Naive thymus-derived CD4-positive, alpha-beta T cell (primary cell): ENCODE data around the gene MARK4. TPM values are rescaled to one million over a fixed set of nuclear protein-coding genes. Genes with fewer than 3 reads are reported as not detected.

Source experiments
- ATAC-seq: fragments of 150-1000 bp; cut with Tn5 transposase; 2 replicates; pipeline ENCODE4 v1.10.0; 2021; ENCODE audit warnings: mild to moderate bottlenecking, moderate library complexity
- CTCF ChIA-PET: fragments of 350-600 bp; sonication (Branson Sonifier 250); formaldehyde crosslinking; loops from one replicate; lab custom pipeline; 2021; ENCODE audit warnings: antibody characterized with exemption; lab: Charles Lee
- POLR2A ChIA-PET: fragments of 350-600 bp; sonication (Branson Sonifier 250); formaldehyde crosslinking; loops from one replicate; lab custom pipeline; 2021; ENCODE audit warnings: antibody characterized with exemption, inconsistent platforms; lab: Charles Lee
- DNase-seq, 9 donors: peaks; one replicate each; pipeline versions ENCODE4 v3.0.0 to v3.0.0-alpha.2; 2020 to 2022; ENCODE audit warnings: mixed read lengths in 1 of 9
- H3K27ac ChIP-seq: one replicate; pipeline ENCODE4 v1.7.0; 2013; ENCODE audit warnings: mild to moderate bottlenecking, low read depth, low read length, moderate library complexity
- H3K27me3 ChIP-seq, 2 donors: one replicate each; pipeline ENCODE4 v1.7.0; 2013; ENCODE audit warnings: low read length in 2 of 2, mild to moderate bottlenecking in 2 of 2, moderate library complexity in 2 of 2; ENCODE audit not compliant: control insufficient read depth in 2 of 2, insufficient read depth in 2 of 2
- H3K36me3 ChIP-seq, 3 experiments: 1 replicate in 2 of 3; 2 replicates in 1 of 3; pipeline ENCODE4 v1.7.0; 2013; ENCODE audit warnings: low read length in 3 of 3, mild to moderate bottlenecking in 3 of 3, moderate library complexity in 1 of 3; ENCODE audit not compliant: insufficient read depth in 3 of 3, control insufficient read depth in 2 of 3
- H3K4me1 ChIP-seq, 2 donors: one replicate each; pipeline ENCODE4 v1.7.0; 2013; ENCODE audit warnings: low read length in 2 of 2, mild to moderate bottlenecking in 2 of 2, moderate library complexity in 1 of 2; ENCODE audit not compliant: control insufficient read depth in 2 of 2, insufficient read depth in 2 of 2
- H3K4me3 ChIP-seq: 2 replicates; pipeline ENCODE4 v1.7.0; 2013; ENCODE audit warnings: mild to moderate bottlenecking, low read length
- H3K9me3 ChIP-seq, 3 experiments: 1 replicate in 2 of 3; 2 replicates in 1 of 3; pipeline ENCODE4 v1.7.0; 2013; ENCODE audit warnings: low read length in 3 of 3; ENCODE audit not compliant: control insufficient read depth in 2 of 3
- H3K27ac Mint-ChIP-seq, 9 donors: one replicate each; pipeline ENCODE4 v1.8.0; 2020 to 2022; ENCODE audit warnings: mixed read lengths in 9 of 9, mild to moderate bottlenecking in 8 of 9, moderate library complexity in 5 of 9, inconsistent platforms in 2 of 9
- H3K27me3 Mint-ChIP-seq, 5 donors: one replicate each; pipeline ENCODE4 v1.8.0; 2021 to 2022; ENCODE audit warnings: mixed read lengths in 5 of 5, mild to moderate bottlenecking in 1 of 5
- H3K36me3 Mint-ChIP-seq, 5 donors: one replicate each; pipeline ENCODE4 v1.8.0; 2020 to 2022; ENCODE audit warnings: mixed read lengths in 5 of 5, mild to moderate bottlenecking in 3 of 5, inconsistent platforms in 1 of 5
- H3K4me1 Mint-ChIP-seq, 7 donors: one replicate each; pipeline ENCODE4 v1.8.0; 2020 to 2022; ENCODE audit warnings: mixed read lengths in 7 of 7, mild to moderate bottlenecking in 3 of 7, inconsistent platforms in 1 of 7
- H3K4me3 Mint-ChIP-seq, 10 donors: one replicate each; pipeline ENCODE4 v1.8.0; 2020 to 2022; ENCODE audit warnings: mild to moderate bottlenecking in 10 of 10, mixed read lengths in 10 of 10, moderate library complexity in 6 of 10, inconsistent platforms in 2 of 10
- H3K9me3 Mint-ChIP-seq, 11 donors: one replicate each; pipeline ENCODE4 v1.8.0; 2020 to 2022; ENCODE audit warnings: mixed read lengths in 11 of 11, mild to moderate bottlenecking in 4 of 11, inconsistent platforms in 1 of 11, moderate library complexity in 1 of 11
- intact Hi-C, 2 donors: fragments of 100-400 bp; cut with micrococcal nuclease; formaldehyde crosslinking; loops; one replicate each; pipeline ENCODE4 v1.15.1; 2023
- polyA plus RNA-seq, 2 donors: library from polyadenylated mRNA; unstranded; fragments of 300-500 nt; fragmentation: Illumina TruSeq; gene quantifications; one replicate each; pipeline ENCODE4 v1.2.3, GENCODE V29; 2021
- total RNA-seq, 6 experiments: library from RNA in 5 of 6; stranded (reverse) in 5 of 6; gene quantifications; 1 replicate in 5 of 6; 2 replicates in 1 of 6; pipeline ENCODE4 v1.2.3 and lab custom pipeline; 2021 to 2026

MARK4 gene
- total and polyA plus RNA-seq, 7 experiments from 2014 or later: 0.70 to 39.2 (median 22.8) TPM

DNA sequence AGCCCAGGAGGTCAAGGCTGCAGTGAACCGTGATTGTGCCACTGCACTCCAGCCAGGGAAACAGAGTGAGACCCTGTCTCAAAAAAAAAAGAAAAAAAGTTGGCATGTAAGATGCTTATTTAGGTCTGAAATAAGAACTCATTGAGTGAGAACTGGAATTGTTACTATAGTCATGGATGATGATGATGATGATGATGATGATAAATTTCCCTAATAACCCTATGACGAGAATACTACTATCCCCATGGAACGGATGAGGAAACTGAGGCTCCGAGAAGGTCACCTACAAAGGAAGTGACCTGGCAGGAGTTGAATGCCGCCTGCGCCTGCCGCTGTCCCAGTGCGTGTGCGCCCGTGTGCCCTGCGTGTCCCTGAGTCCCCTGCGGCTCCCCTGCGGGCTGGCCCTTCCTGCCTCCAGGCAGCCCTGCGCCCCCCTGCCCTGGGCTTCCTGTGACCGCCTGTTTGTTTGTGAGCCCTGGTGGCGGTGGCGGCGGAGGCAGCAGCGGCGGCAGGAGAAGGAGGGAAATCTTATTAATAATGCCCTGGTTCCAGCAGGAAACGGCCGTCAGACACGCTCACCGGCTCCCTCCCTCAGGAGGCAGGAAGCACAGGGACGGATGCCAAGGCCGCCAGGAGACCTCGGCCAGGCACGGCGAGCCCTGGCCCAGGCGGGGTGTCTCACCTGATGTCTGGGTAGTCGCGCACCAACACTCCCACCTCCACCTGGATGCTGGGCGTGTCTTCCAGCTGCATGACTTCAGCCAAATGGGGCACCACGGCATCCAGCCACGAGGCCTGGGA lies 35.5 kb upstream of the MARK4 start:
- H3K27me3 Mint-ChIP-seq: peaks cover 34 to 62% (median 50%) of the 10 kb centered on the region in 5 donors
- intact Hi-C loops: no loop called here
- H3K9me3 ChIP-seq: no peaks in the 10 kb centered on the region
- H3K4me1 Mint-ChIP-seq: peaks cover 0 to 12% (median 5%) of the 10 kb centered on the region in 7 donors
- H3K9me3 Mint-ChIP-seq: peaks cover 0 to 2% (median 0%) of the 10 kb centered on the region in 11 donors
- H3K36me3 ChIP-seq: no peaks in the 10 kb centered on the region
- ChIA-PET CTCF (interaction anchor here (0.7 kb wide), 1 partner anchor 1590 kb away, joined by 3 read pairs; no protein-coding TSS in a partner anchor), POLR2A (no interaction called here)
- H3K4me3 Mint-ChIP-seq: no peak overlapping the region
- H3K4me3 ChIP-seq: no peak overlapping the region
- H3K27me3 ChIP-seq: no peaks in the 10 kb centered on the region
- H3K36me3 Mint-ChIP-seq: no peaks in the 10 kb centered on the region
- ATAC-seq: no peak
- H3K27ac ChIP-seq: no peak overlapping the region
- no peaks in the 10 kb centered on the region for H3K4me1 ChIP-seq
- H3K27ac Mint-ChIP-seq: no peak overlapping the region
- DNase-seq: no peak

DNA sequence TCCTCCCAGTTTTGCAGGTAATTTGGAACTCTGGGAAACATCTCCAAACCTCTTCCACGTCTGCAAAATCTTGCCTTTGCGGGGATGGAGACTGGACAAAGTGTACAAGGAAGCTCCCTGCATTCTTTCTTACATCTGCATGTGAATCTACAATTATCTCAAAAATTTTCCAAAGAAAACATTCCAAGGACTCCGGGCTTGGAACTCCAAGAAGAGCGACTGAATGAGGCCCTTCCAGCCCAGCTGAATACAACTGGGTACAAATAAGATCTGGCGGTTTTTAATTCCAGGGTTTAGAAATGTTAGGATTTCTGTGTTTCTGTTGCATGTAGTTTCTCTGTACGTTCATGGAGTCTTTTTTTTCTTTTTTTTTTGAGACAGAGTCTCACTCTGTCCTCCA lies 34.4 kb upstream of the MARK4 start:
- Histone ChIP-seq H3K27me3 (no peaks in the 10 kb centered on the region), H3K27ac (no peak overlapping the region)
- H3K27me3 Mint-ChIP-seq: peaks cover 34 to 67% (median 53%) of the 10 kb centered on the region in 5 donors

DNA sequence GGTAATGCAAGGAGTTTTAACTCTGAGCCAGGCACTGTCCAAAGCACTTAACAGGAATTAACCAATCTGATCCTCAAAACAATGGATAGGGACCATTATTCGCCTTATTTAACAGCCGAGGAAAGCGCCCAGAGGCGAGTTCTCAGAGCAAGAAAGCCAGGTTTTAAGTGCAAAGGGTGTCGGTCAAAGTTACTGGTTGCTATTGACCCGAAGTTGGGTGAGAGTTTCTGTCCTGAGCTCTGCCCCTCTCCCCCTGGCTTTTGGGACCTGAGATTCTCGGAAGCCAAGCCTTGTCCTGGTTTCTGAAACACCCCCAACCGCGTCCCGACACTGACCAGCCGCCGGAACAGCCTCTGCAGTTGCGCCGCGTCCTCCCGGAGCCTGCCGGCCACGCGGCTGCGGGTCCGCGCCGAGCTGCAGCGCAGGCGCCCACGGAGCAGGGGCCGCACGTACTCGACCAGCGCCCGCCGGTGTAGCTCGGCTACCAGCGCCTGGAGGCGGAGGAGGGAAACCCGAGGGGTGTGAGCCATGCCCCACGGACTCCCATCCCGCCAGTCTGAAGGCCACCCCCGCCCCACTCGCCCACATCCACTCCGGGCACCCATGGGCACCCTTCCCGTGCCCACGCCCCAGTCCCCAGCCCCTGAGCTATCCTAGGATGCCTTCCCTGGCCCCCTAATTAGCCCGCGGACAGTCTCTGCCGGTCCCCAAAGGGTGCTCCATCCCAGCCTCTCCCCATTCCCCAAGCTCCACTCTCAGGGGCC lies 33.7 kb upstream of the MARK4 start:
- H3K9me3 Mint-ChIP-seq: peaks cover 0 to 2% (median 0%) of the 10 kb centered on the region in 11 donors
- Histone ChIP-seq H3K27ac (no peak overlapping the region), H3K27me3 (no peaks in the 10 kb centered on the region), H3K4me3 (no peak overlapping the region), H3K4me1 (no peaks in the 10 kb centered on the region), H3K9me3 (no peaks in the 10 kb centered on the region), H3K36me3 (no peaks in the 10 kb centered on the region)
- ATAC-seq (no peak), DNase-seq (no peak)
- ChIA-PET POLR2A (no interaction called here), CTCF (no interaction called here)
- H3K4me1 Mint-ChIP-seq: peaks cover 0 to 7% (median 2%) of the 10 kb centered on the region in 7 donors
- no peaks in the 10 kb centered on the region for H3K36me3 Mint-ChIP-seq
- intact Hi-C loops: no loop called here
- H3K4me3 Mint-ChIP-seq: no peak overlapping the region
- peaks cover 39 to 71% (median 53%) of the 10 kb centered on the region in 5 donors for H3K27me3 Mint-ChIP-seq
- no peak overlapping the region for H3K27ac Mint-ChIP-seq

More for the DNA sequence above, 34.4 kb upstream of the MARK4 start:
- Histone ChIP-seq H3K4me1 (no peaks in the 10 kb centered on the region), H3K9me3 (no peaks in the 10 kb centered on the region), H3K4me3 (no peak overlapping the region), H3K36me3 (no peaks in the 10 kb centered on the region)
- Mint-ChIP-seq H3K4me3 (no peak overlapping the region), H3K27ac (no peak overlapping the region), H3K36me3 (no peaks in the 10 kb centered on the region), H3K9me3 (peaks cover 0 to 2% (median 0%) of the 10 kb centered on the region in 11 donors), H3K4me1 (peaks cover 0 to 7% (median 4%) of the 10 kb centered on the region in 7 donors)
- intact Hi-C loops: no loop called here
- DNase-seq (no peak), ATAC-seq (no peak)
- ChIA-PET CTCF (no interaction called here), POLR2A (no interaction called here)

DNA sequence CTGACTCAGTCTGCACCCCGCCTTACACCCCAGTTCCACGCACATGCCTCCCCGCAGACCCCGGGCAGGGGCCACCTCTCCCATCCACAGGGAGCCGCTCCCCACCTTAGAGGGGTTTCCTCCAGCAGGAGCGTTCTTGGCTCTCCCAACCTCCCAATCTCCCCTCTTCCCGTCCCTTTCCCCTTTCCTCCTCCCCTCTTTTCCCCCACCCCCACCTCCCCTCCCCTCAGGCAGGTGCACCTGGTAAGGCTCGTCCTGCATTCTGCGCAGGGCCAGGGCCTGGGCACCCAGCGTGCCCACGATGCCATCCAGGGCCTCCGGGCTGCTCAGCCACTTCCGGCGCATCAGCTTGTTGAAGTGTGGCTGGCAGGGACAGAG lies 33.1 kb upstream of the MARK4 start:
- Mint-ChIP-seq H3K27me3 (peaks cover 42 to 74% (median 54%) of the 10 kb centered on the region in 5 donors), H3K4me1 (peaks cover 0 to 7% (median 2%) of the 10 kb centered on the region in 7 donors), H3K27ac (no peak overlapping the region), H3K4me3 (no peak overlapping the region), H3K9me3 (peaks cover 0 to 2% (median 0%) of the 10 kb centered on the region in 11 donors), H3K36me3 (no peaks in the 10 kb centered on the region)
- CTCF ChIA-PET: no interaction called here
- H3K27ac ChIP-seq: no peak overlapping the region
- no peaks in the 10 kb centered on the region for H3K4me1 ChIP-seq
- no peaks in the 10 kb centered on the region for H3K27me3 ChIP-seq
- H3K36me3 ChIP-seq: no peaks in the 10 kb centered on the region
- intact Hi-C loops: no loop called here
- H3K4me3 ChIP-seq: no peak overlapping the region
- H3K9me3 ChIP-seq: no peaks in the 10 kb centered on the region
- no peak for DNase-seq
- ATAC-seq: no peak
- POLR2A ChIA-PET: no interaction called here

DNA sequence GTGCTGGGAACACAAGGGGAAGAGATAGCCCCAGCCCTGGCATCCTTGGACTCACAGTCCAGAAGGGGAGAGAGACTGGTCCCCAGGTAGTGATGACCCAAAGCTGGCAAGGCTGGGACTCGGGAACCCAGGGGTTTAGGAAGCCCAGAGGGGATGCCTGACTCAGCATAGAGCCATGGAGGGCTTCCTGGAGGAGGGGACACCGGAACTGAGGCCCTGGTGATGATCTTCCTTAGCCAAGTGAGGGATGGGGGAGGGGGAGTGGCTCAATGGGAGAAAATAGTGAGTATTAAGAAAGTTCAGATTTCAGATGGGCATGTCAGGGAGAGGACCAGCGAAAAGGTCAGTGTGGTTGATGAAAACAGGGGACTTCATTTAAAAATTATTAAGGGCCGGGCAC lies 32.6 kb upstream of the MARK4 start:
- ATAC-seq (no peak), DNase-seq (no peak)
- intact Hi-C loops: no loop called here
- Histone ChIP-seq H3K27me3 (no peaks in the 10 kb centered on the region), H3K9me3 (no peaks in the 10 kb centered on the region), H3K4me1 (no peaks in the 10 kb centered on the region), H3K4me3 (no peak overlapping the region), H3K36me3 (no peaks in the 10 kb centered on the region), H3K27ac (no peak overlapping the region)
- Mint-ChIP-seq H3K36me3 (no peaks in the 10 kb centered on the region), H3K4me1 (peaks cover 0 to 7% (median 2%) of the 10 kb centered on the region in 7 donors), H3K27ac (peak overlapping the region in 1 of 9 donors; percentile 69), H3K4me3 (no peak overlapping the region), H3K27me3 (peaks cover 41 to 71% (median 52%) of the 10 kb centered on the region in 5 donors), H3K9me3 (peaks cover 0 to 2% (median 0%) of the 10 kb centered on the region in 11 donors)
- ChIA-PET POLR2A (no interaction called here), CTCF (no interaction called here)

DNA sequence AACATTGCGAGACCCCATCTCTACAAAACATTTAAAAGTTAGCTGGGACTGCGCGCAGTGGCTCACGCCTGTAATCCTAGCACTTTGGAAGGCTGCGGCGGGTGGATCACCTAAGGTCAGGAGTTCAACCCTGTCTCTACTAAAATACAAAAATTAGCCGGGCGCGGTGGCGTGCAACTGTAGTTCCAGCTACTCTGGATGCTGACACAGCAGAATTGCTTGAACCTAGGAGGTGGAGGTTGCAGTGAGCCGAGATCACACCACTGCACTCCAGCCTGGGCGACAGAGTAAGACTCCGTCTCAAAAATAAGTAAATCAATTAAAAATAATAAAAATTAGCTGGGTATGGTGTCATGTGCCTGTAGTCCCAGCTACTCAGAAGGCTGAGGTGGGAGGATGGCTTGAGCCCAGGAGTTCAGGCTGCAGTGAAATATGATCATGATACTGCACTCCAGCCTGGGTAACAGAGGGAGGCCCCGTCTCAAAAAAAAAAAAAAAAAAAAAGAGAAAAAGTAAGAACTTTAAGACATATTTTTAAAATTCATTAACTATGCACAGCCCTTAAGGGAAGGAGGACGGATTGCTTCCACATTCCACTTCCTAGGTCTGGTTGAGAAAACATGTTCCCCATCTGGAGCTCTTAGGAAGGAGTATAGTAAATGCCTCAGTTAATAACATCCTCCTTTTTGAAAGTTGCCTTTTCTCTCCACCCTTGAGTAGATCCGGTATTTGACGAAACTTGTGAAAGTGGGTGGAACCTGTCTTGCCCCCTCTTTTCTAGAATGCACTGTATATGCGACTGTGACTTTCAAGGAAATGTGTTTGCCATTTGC lies 31.9 kb upstream of the MARK4 start:
- Mint-ChIP-seq H3K9me3 (peaks cover 0 to 1% (median 0%) of the 10 kb centered on the region in 11 donors), H3K4me3 (no peak overlapping the region), H3K4me1 (peaks cover 0 to 7% (median 2%) of the 10 kb centered on the region in 7 donors), H3K27ac (peak overlapping the region in 1 of 9 donors; percentile 69), H3K36me3 (no peaks in the 10 kb centered on the region), H3K27me3 (peaks cover 34 to 73% (median 48%) of the 10 kb centered on the region in 5 donors)
- no peaks in the 10 kb centered on the region for H3K27me3 ChIP-seq
- CTCF ChIA-PET: no interaction called here
- POLR2A ChIA-PET: no interaction called here
- ATAC-seq (no peak), DNase-seq (no peak)
- H3K4me3 ChIP-seq: no peak overlapping the region
- H3K9me3 ChIP-seq: no peaks in the 10 kb centered on the region
- intact Hi-C loops: no loop called here
- H3K4me1 ChIP-seq: no peaks in the 10 kb centered on the region
- H3K27ac ChIP-seq: no peak overlapping the region
- no peaks in the 10 kb centered on the region for H3K36me3 ChIP-seq
